GM12864 (cell line): ENCODE measurements around the gene PDIA6.

Experiments used
- DNase-seq: peaks from one replicate; pipeline ENCODE4 v3.0.0-alpha.2; 2011; ENCODE audit warnings: low read depth
- H3K4me3 ChIP-seq: 2 replicates; pipeline ENCODE4 v1.5.1; 2011; ENCODE audit warnings: mild to moderate bottlenecking, low read depth, low read length, control low read depth
- CTCF ChIP-seq: IDR thresholded peaks from 2 replicates; pipeline ENCODE4 v1.5.1; 2011; ENCODE audit warnings: low read depth, mild to moderate bottlenecking, moderate library complexity, low read length, control low read depth, inconsistent platforms; ENCODE audit errors: missing control alignments

The PDIA6 gene

GRCh38 chr2:10780491-10780820, 32.1 kb downstream of the PDIA6 start:
- TF ChIP-seq CTCF, result no peak
- no peak overlapping the region for H3K4me3 ChIP-seq
- no peak for DNase-seq

DNA sequence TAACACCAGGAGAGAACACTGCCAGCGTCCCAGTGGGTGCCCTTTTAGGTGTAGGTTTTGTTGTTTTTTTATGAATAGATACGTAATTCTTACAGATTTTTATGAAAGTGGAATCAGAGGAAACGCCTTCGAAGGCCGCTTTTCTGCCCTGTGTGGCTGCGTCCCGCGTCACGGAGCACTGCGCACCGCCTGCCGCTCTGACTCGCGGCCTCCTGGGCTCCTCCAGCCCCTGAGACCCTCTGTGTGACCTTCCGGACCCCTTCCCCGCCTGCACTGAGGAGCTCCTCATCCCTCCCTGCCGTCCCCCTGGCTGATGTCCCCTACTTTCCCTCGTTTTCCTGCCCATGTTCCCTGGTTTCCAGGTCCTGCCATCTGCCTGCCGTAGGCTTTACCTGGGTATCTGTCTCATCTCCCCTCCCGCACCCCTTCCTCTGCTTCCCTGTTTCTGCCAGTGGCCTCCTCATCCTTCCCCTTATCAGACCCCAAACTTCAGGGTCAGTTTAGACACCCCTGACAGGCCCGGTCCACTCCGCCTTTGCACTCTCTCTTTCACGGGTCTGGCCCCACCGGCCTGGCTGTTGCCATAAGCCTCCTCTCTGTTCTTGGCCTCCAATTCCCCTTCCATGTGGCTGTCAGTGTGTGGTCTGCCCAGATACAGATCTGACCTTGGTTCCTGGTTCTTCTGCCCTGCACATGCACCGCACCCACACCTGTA, 32.7 kb downstream of the PDIA6 start:
- no peak for TF ChIP-seq CTCF
- H3K4me3 ChIP-seq, result no peak overlapping the region
- no peak for DNase-seq

DNA sequence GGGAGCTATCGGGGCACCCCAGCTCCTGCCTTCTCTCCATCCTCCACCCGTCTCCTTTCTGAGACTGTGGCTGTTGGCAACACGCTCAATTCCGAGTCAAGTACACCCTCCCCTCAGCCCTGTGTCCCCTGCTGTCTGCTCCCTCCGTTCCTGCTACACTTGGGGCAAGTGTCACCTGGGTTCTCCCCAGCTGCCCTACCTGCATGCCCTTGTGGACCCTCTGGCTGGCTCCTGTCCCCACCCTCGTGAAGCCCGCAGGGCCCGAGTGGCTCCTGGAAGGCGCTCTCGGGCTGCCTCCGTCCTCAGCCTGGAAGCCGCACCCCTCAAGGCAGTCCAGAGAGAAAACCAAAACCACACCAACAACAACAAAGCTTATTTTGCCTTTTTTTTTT, 33.9 kb downstream of the PDIA6 start:
- TF ChIP-seq CTCF, result no peak
- no peak for DNase-seq

GRCh38 chr2:10777842-10778723, 34.5 kb downstream of the PDIA6 start:
- no peak for TF ChIP-seq CTCF

More for the DNA sequence above, 33.9 kb downstream of the PDIA6 start:
- H3K4me3 ChIP-seq, result no peak overlapping the region

DNA sequence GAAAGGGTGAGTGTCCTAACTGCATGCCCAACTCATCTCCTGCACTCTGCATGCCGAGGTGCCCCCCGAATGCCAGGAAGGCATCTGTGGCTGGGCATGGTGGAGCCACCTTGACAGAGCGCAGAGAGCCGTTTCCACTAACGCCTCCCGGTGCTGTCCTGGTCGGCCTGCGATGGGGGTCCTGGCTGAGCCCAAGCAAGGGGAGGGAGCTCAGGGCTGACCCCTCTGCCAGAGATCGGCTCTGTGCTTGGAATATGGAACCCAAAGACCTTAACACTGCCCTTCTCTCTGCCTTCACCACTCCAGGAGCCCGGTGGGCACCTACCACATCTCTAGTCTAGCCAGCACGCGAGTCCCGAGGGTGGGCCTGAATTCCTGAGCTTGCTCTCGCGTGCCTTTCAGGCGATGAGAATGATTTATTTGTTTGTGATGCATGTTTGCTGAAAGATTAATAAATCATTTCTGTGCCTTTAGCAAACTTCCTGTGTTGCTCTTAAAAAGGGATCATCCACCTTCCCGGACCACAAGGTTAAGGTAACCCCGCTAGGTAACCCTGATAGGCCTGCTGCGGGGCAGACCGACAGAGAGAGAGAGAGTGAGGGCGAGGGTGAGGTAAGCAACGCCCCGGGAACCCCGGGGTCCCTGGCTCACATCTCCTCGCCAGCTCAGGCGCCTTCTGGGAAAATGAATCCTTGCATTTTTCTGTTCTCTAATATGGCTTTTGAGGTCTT, 35.3 kb downstream of the PDIA6 start:
- TF ChIP-seq CTCF, result no peak
- DNase-seq, result no peak
- H3K4me3 ChIP-seq, result no peak overlapping the region

More at GRCh38 chr2:10777842-10778723, 34.5 kb downstream of the PDIA6 start:
- no peak overlapping the region for H3K4me3 ChIP-seq
- no peak for DNase-seq

GRCh38 chr2:10776231-10776977, 36.2 kb downstream of the PDIA6 start:
- no peak for TF ChIP-seq CTCF
- no peak overlapping the region for H3K4me3 ChIP-seq
- no peak for DNase-seq
